Ishikawa (cell line): ENCODE results near the gene NUAK1.

Experiments used
- CEBPB ChIP-seq: IDR thresholded peaks from 2 replicates; pipeline ENCODE4 v1.6.1; 2012
- CREB1 ChIP-seq: IDR thresholded peaks from 2 replicates; pipeline ENCODE4 v1.6.1; 2012; ENCODE audit warnings: low read depth
- EGR1 ChIP-seq: IDR thresholded peaks from 2 replicates; pipeline ENCODE4 v1.6.1; 2012
- EP300 ChIP-seq: IDR thresholded peaks from 2 replicates; pipeline ENCODE4 v1.6.1; 2012; ENCODE audit warnings: borderline replicate concordance
- FOXM1 ChIP-seq: IDR thresholded peaks from 2 replicates; pipeline ENCODE4 v1.6.1; 2012; ENCODE audit warnings: low read depth, borderline replicate concordance
- NFIC ChIP-seq: IDR thresholded peaks from 2 replicates; pipeline ENCODE4 v1.6.1; 2012
- RAD21 ChIP-seq: IDR thresholded peaks from 2 replicates; pipeline ENCODE4 v1.6.1; 2012; ENCODE audit warnings: low read depth
- TAF1 ChIP-seq: IDR thresholded peaks from 2 replicates; pipeline ENCODE4 v1.6.1; 2012; ENCODE audit warnings: low read depth, mild to moderate bottlenecking
- TCF12 ChIP-seq: IDR thresholded peaks from 2 replicates; pipeline ENCODE4 v1.6.1; 2012; ENCODE audit warnings: low read depth
- TEAD4 ChIP-seq: IDR thresholded peaks from 2 replicates; pipeline ENCODE4 v1.6.1; 2012
- YY1 ChIP-seq: IDR thresholded peaks from 2 replicates; pipeline ENCODE4 v1.6.1; 2012; ENCODE audit warnings: low read depth
- ZBTB7A ChIP-seq: IDR thresholded peaks from 2 replicates; pipeline ENCODE4 v1.6.1; 2012; ENCODE audit warnings: low read depth
- TF ChIP-seq, protein P1 (sequence below): IDR thresholded peaks from 2 replicates; pipeline ENCODE4 v1.6.1; 2012
- TF ChIP-seq, protein P2 (sequence below): IDR thresholded peaks from 2 replicates; pipeline ENCODE4 v1.6.1; 2012
- TF ChIP-seq, protein P3 (sequence below): IDR thresholded peaks from 2 replicates; pipeline ENCODE4 v1.6.1; 2012; ENCODE audit warnings: low read depth, mild to moderate bottlenecking

NUAK1 gene

GRCh38 chr12:106039646-106040404, 98.9 kb downstream of the NUAK1 start:
- TF ChIP-seq, protein P1, sequence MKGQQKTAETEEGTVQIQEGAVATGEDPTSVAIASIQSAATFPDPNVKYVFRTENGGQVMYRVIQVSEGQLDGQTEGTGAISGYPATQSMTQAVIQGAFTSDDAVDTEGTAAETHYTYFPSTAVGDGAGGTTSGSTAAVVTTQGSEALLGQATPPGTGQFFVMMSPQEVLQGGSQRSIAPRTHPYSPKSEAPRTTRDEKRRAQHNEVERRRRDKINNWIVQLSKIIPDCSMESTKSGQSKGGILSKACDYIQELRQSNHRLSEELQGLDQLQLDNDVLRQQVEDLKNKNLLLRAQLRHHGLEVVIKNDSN, result no peak
- TF ChIP-seq, protein P2, sequence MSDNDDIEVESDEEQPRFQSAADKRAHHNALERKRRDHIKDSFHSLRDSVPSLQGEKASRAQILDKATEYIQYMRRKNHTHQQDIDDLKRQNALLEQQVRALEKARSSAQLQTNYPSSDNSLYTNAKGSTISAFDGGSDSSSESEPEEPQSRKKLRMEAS, result no peak
- TF ChIP-seq EGR1 (no peak), TCF12 (no peak), CEBPB (no peak), ZBTB7A (no peak), EP300 (no peak), CREB1 (no peak), FOXM1 (no peak)

DNA sequence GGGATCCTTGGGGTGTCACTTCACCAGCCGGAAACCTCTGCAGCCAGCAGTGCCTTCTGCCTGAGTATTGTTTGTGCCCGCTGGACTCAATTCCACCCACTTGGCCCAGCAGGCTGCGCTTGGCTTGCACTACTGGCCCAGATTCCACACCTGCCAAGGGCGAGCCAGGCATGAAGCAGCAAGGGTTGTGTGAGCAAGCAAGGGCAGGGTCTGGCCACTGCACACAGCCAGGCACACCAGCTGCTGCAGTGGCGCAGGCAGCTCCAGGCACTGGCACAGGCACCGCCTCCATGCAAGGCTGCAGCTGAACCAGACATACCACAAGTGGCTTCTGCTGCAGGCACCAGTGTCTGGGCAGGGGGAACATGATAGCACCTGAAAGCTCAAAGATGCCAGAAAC, 99.5 kb downstream of the NUAK1 start:
- TF ChIP-seq TAF1, result no peak
- TF ChIP-seq, protein P1, result no peak
- no peak for TF ChIP-seq EP300
- TF ChIP-seq EGR1, result no peak
- TF ChIP-seq NFIC, result no peak
- TF ChIP-seq CEBPB, result no peak
- TF ChIP-seq TCF12, result no peak
- TF ChIP-seq RAD21, result no peak
- no peak for TF ChIP-seq CREB1
- no peak for TF ChIP-seq TEAD4
- TF ChIP-seq FOXM1, result no peak
- TF ChIP-seq, protein P3, sequence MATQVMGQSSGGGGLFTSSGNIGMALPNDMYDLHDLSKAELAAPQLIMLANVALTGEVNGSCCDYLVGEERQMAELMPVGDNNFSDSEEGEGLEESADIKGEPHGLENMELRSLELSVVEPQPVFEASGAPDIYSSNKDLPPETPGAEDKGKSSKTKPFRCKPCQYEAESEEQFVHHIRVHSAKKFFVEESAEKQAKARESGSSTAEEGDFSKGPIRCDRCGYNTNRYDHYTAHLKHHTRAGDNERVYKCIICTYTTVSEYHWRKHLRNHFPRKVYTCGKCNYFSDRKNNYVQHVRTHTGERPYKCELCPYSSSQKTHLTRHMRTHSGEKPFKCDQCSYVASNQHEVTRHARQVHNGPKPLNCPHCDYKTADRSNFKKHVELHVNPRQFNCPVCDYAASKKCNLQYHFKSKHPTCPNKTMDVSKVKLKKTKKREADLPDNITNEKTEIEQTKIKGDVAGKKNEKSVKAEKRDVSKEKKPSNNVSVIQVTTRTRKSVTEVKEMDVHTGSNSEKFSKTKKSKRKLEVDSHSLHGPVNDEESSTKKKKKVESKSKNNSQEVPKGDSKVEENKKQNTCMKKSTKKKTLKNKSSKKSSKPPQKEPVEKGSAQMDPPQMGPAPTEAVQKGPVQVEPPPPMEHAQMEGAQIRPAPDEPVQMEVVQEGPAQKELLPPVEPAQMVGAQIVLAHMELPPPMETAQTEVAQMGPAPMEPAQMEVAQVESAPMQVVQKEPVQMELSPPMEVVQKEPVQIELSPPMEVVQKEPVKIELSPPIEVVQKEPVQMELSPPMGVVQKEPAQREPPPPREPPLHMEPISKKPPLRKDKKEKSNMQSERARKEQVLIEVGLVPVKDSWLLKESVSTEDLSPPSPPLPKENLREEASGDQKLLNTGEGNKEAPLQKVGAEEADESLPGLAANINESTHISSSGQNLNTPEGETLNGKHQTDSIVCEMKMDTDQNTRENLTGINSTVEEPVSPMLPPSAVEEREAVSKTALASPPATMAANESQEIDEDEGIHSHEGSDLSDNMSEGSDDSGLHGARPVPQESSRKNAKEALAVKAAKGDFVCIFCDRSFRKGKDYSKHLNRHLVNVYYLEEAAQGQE, result no peak
- TF ChIP-seq, protein P2, result no peak

GRCh38 chr12:106037524-106038298, 101.0 kb downstream of the NUAK1 start:
- TF ChIP-seq TEAD4, result no peak
- TF ChIP-seq FOXM1, result no peak
- no peak for TF ChIP-seq EGR1
- TF ChIP-seq YY1, result no peak
- no peak for TF ChIP-seq NFIC
- TF ChIP-seq, protein P1, result no peak
- no peak for TF ChIP-seq CREB1
- no peak for TF ChIP-seq CEBPB

DNA sequence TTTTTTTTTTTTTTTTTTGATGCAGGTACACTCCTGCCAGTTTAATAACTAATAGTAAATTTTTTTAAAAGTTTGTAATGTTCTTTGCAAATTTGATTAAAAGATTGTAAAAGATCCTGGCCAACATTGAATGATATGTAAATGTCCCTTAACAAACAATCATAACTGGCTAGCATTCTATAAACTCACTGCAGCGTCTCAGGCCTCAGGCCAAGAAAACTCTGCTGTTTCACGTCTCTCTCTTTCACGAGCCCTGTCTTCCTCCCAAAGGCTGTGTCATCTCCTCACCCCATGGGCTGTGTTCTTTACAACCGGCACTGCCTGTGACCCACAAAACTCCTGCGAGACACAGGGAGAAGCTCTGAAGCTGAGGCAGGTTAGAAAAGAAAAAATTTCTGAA, 103.3 kb downstream of the NUAK1 start:
- TF ChIP-seq NFIC (no peak), CREB1 (no peak), EP300 (no peak)
- TF ChIP-seq, protein P1, result no peak

DNA sequence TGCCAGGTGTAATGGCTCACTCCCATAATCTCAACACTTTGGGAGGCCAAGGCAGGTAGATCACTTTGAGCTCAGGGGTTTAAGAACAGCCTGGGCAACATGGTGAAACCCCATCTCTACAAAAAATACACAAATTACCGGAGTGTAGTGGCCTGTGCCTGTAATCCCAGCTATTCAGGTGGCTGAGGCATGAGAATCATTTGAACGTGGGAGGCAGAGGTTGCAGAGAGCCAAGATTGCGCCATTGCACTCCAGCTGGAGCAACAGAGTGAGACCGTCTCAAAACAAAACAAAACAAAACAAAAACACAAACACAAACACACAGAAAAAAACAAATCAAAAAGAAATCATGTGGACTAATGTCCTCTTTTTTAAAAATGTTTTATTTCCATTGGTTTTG, 104.4 kb downstream of the NUAK1 start:
- no peak for TF ChIP-seq CREB1

DNA sequence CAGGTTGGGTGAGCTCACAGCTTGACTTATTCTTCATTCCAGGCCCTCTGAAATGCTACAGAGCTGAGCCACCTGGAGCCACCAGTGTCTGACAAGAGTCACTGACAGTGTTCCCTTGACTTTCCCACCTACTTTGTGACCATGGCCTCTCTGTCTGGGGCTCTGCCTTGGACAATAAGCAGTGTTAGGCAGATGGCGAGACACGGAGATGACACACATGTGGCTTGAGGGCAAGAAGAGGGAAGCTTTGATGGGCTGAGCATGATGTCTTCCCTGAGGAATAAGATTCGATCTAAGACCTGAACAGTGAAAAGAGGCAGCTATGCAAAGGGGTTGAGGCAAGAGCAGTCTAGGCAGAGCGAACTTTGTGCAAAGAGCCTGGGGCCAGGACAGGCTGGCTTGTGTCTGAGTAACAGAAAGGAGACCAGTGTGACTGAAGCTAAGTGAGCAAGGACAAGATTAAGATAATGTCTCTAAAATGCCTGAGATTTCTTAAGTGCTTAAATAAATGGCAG, 105.5 kb downstream of the NUAK1 start:
- TF ChIP-seq, protein P2, result no peak
- no peak for TF ChIP-seq ZBTB7A
- no peak for TF ChIP-seq TCF12

- TF ChIP-seq TAF1 (no peak), EGR1 (no peak), ZBTB7A (no peak), YY1 (no peak), TCF12 (no peak), EP300 (no peak), FOXM1 (no peak), TEAD4 (no peak), RAD21 (no peak), CEBPB (no peak), CREB1 (no peak), NFIC (no peak)
- TF ChIP-seq, protein P1, result no peak
- TF ChIP-seq, protein P3, result no peak
- TF ChIP-seq, protein P2, result no peak
Measured at GRCh38 chr12:106032623-106032925, 106.2 kb downstream of the NUAK1 start.
